Astrocyte (in vitro differentiated cells and primary cell): ENCODE results near the gene DIAPH2. TPM values are rescaled to one million over a fixed set of nuclear protein-coding genes. Genes with fewer than 3 reads are reported as not detected.
"Not testable (repeated sequence)": the region's sequence is repeated elsewhere in the genome, so short reads cannot be mapped to it uniquely, and the experiment has no call there.

Experiments used
- DNase-seq: peaks from one replicate; pipeline ENCODE4 v3.0.0-alpha.2; 2010; ENCODE audit warnings: low read depth
- FAIRE-seq: peaks from 2 replicates; lab custom pipeline; 2011; peaks lifted over from hg19 to GRCh38; lab: Jason Lieb, UNC
- H2AFZ ChIP-seq: 2 replicates; pipeline ENCODE4 v1.6.0; 2012; ENCODE audit warnings: low read depth, low read length, inconsistent platforms
- H3K27ac ChIP-seq: 2 replicates; pipeline ENCODE4 v1.5.1; 2011; ENCODE audit warnings: low read depth, low read length, inconsistent platforms
- H3K27me3 ChIP-seq: 2 replicates; pipeline ENCODE4 v1.6.0; 2011; ENCODE audit warnings: low read length, inconsistent platforms; ENCODE audit not compliant: insufficient read depth
- H3K36me3 ChIP-seq: 2 replicates; pipeline ENCODE4 v1.5.1; 2011; ENCODE audit warnings: low read length, inconsistent platforms; ENCODE audit not compliant: insufficient read depth
- H3K4me1 ChIP-seq: 2 replicates; pipeline ENCODE4 v1.5.1; 2011; ENCODE audit warnings: low read length, inconsistent platforms; ENCODE audit not compliant: insufficient read depth
- H3K4me2 ChIP-seq: 2 replicates; pipeline ENCODE4 v1.6.0; 2012; ENCODE audit warnings: low read length, inconsistent platforms
- H3K4me3 ChIP-seq: 2 replicates; pipeline ENCODE4 v1.5.1; 2011; ENCODE audit warnings: low read depth, mild to moderate bottlenecking, low read length, inconsistent platforms; ENCODE audit not compliant: insufficient read depth
- H3K79me2 ChIP-seq: 2 replicates; pipeline ENCODE4 v1.6.0; 2012; ENCODE audit warnings: mild to moderate bottlenecking, low read length, inconsistent platforms; ENCODE audit not compliant: insufficient read depth
- H3K9ac ChIP-seq: 2 replicates; pipeline ENCODE4 v1.6.0; 2012; ENCODE audit warnings: mild to moderate bottlenecking, low read length, inconsistent platforms
- H3K9me3 ChIP-seq: 2 replicates; pipeline ENCODE4 v1.5.1; 2012; ENCODE audit warnings: low read depth, mild to moderate bottlenecking, low read length, inconsistent platforms; ENCODE audit not compliant: insufficient read depth
- H4K20me1 ChIP-seq: 2 replicates; pipeline ENCODE4 v1.6.0; 2012; ENCODE audit warnings: low read length, inconsistent platforms; ENCODE audit not compliant: insufficient read depth
- H3K27ac Mint-ChIP-seq: one replicate; pipeline ENCODE4 v1.8.0; 2021; ENCODE audit warnings: mild to moderate bottlenecking, mixed read lengths; ENCODE audit not compliant: unreplicated experiment
- H3K27me3 Mint-ChIP-seq: one replicate; pipeline ENCODE4 v1.8.0; 2021; ENCODE audit warnings: low read depth, mixed read lengths; ENCODE audit not compliant: unreplicated experiment
- H3K36me3 Mint-ChIP-seq: one replicate; pipeline ENCODE4 v1.8.0; 2021; ENCODE audit warnings: low read depth, mixed read lengths; ENCODE audit not compliant: unreplicated experiment
- H3K4me1 Mint-ChIP-seq: one replicate; pipeline ENCODE4 v1.8.0; 2021; ENCODE audit warnings: low read depth, mixed read lengths; ENCODE audit not compliant: unreplicated experiment
- H3K4me3 Mint-ChIP-seq: one replicate; pipeline ENCODE4 v1.8.0; 2021; ENCODE audit warnings: mild to moderate bottlenecking, moderate library complexity, mixed read lengths; ENCODE audit not compliant: unreplicated experiment
- H3K9me3 Mint-ChIP-seq: one replicate; pipeline ENCODE4 v1.8.0; 2021; ENCODE audit warnings: mild to moderate bottlenecking, mixed read lengths; ENCODE audit not compliant: unreplicated experiment
- CTCF ChIP-seq: IDR thresholded peaks from 2 replicates; pipeline ENCODE4 v1.5.1; 2011; ENCODE audit warnings: low read depth, mild to moderate bottlenecking, inconsistent platforms, low read length, moderate library complexity; ENCODE audit not compliant: insufficient read depth
- EZH2 ChIP-seq: IDR thresholded peaks from 2 replicates; pipeline ENCODE4 v1.6.1; 2012; ENCODE audit warnings: mild to moderate bottlenecking, low read length, inconsistent platforms; ENCODE audit not compliant: insufficient read depth
- total RNA-seq: library from RNA; stranded (reverse); gene quantifications from 2 replicates; pipeline ENCODE4 v1.2.1, GENCODE V29; 2021

Gene DIAPH2
- total RNA-seq, 1 donor from 2014 or later, result 9.8 TPM

DNA sequence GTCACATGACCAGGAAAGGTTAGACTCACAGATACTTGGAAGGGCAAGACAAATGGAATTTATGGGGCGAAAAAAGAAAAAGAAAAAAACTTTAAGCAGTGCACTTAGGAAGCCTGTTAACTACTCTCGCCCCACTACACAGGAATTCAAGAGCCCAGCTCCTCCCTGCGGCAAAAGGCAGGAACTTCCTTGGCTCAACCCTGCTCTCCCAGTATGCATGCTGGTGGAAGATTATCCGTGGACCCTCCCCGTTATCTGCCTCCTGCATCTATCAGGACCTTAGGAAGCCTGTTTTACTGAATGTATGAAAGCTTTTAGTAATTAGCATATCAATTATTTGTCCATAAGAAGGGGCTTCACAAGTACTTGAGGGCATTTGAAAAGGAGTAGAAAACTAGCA, 158.9 kb downstream of the DIAPH2 start:
- H3K4me2 ChIP-seq, result no peak overlapping the region
- no peaks in the 10 kb centered on the region for H3K79me2 ChIP-seq
- Mint-ChIP-seq H3K4me1 (no peaks in the 10 kb centered on the region), H3K36me3 (no peaks in the 10 kb centered on the region), H3K9me3 (no peaks in the 10 kb centered on the region), H3K27ac (no peak overlapping the region), H3K27me3 (no peaks in the 10 kb centered on the region), H3K4me3 (no peak overlapping the region)
- no peaks in the 10 kb centered on the region for H3K36me3 ChIP-seq
- DNase-seq (no peak), FAIRE-seq (no peak)
- H3K4me1 ChIP-seq, result no peaks in the 10 kb centered on the region
- H3K9me3 ChIP-seq, result no peaks in the 10 kb centered on the region
- H4K20me1 ChIP-seq, result no peaks in the 10 kb centered on the region
- TF ChIP-seq CTCF, result no peak
- TF ChIP-seq EZH2, result no peak
- H2AFZ ChIP-seq, result no peak overlapping the region
- no peak overlapping the region for H3K27ac ChIP-seq
- no peak overlapping the region for H3K4me3 ChIP-seq
- H3K27me3 ChIP-seq, result no peaks in the 10 kb centered on the region
- no peak overlapping the region for H3K9ac ChIP-seq

DNA sequence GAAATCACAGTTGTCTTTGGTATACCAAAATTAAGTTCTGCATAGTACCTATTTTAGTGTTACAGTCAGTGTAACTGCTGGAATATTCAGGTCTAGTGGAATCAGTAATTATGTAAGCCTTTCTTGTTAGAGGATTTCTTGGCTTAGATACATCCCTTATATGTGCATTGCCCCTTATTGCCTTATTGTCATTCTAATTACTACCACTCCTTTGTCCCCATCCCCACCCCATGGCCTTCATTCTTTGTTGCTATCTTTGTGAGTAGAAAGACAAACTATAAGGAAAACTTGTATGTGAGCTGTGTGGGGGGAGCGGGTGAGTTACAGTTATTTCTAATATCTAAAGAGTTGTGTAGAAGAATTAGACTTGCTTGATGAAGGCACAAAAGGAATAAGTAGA, 162.2 kb downstream of the DIAPH2 start:
- no peak for FAIRE-seq
- Mint-ChIP-seq H3K4me1 (no peaks in the 10 kb centered on the region), H3K9me3 (no peaks in the 10 kb centered on the region), H3K27ac (no peak overlapping the region), H3K36me3 (no peaks in the 10 kb centered on the region), H3K4me3 (no peak overlapping the region), H3K27me3 (no peaks in the 10 kb centered on the region)
- no peak overlapping the region for H3K27ac ChIP-seq
- no peak overlapping the region for H3K4me3 ChIP-seq
- no peaks in the 10 kb centered on the region for H3K4me1 ChIP-seq
- no peaks in the 10 kb centered on the region for H3K79me2 ChIP-seq
- no peak overlapping the region for H3K9ac ChIP-seq
- no peaks in the 10 kb centered on the region for H3K36me3 ChIP-seq
- DNase-seq, result no peak
- no peak overlapping the region for H2AFZ ChIP-seq
- H3K4me2 ChIP-seq, result no peak overlapping the region
- no peak for TF ChIP-seq CTCF
- TF ChIP-seq EZH2, result no peak
- no peaks in the 10 kb centered on the region for H3K27me3 ChIP-seq
- H4K20me1 ChIP-seq, result no peaks in the 10 kb centered on the region
- H3K9me3 ChIP-seq, result no peaks in the 10 kb centered on the region

DNA sequence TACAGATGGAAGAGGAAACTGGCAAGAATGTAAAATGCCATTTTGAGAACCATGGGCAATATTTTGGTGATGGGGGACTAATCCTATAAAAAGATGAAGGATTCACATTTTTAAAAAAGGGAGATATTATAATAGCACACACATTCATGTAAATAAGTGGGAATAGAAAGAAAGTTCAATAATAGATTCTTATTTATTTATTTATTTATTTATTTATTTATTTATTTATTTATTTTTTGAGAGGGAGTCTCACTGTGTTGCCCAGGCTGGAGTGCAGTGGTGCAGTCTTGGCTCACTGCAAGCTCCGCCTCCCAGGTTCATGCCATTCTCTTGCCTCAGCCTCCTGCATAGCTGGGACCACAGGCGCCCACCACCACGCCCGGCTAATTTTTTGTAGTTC, 174.8 kb downstream of the DIAPH2 start:
- not testable (repeated sequence) for H3K9me3 Mint-ChIP-seq, H3K79me2 ChIP-seq, H2AFZ ChIP-seq, H3K9ac ChIP-seq, H3K27ac Mint-ChIP-seq, H4K20me1 ChIP-seq, H3K4me3 Mint-ChIP-seq, H3K27ac ChIP-seq, DNase-seq, H3K27me3 Mint-ChIP-seq, H3K4me2 ChIP-seq, H3K4me1 Mint-ChIP-seq, H3K9me3 ChIP-seq, H3K36me3 ChIP-seq, H3K4me1 ChIP-seq, H3K36me3 Mint-ChIP-seq, H3K4me3 ChIP-seq, FAIRE-seq, H3K27me3 ChIP-seq
